Measurements from ENCODE around the gene CKS1B.

CKS1B gene

DNA sequence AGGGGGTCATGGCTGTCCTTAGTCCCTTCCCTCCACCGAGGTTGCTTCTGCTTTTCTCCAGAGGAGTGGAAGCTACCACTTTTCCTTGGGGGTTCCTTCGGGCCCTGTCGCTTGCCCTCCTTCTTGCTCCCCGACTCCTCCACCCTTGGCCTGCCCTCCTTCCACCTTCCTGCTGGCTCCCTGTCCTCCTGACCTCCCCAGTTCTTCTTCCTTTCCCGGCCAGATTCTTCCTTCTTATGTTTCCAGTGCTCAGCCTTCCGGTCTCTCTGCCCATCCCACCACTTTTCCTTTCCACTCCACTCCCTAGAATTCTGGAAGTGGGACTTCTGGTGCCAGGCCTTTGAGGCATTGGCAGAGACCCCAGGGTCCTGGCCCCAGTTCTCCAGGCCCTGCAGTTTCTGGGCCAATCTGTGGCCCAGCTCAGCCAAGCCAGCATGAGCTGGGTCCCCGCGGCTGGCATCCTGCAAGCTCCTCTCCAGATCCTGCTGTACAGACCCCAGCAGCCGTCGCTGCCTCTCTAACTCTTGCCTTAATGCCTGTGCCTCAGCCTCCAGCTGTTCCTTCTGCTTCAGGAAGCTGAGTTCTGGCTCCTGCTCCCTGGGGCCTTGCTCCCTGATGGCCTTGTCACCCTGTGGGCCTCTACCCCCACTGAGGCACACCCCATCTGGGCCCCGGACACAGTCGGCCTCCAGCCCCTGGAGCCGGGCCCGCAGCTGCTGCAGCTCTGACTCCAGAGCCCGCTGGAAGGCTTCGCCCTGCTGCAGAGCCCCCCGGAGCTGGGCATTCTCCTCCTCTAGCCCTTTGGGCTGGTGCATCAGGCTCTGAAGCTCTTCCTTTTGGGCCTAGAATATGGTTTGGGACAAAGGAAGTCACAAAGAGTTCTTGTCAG, 28.3 kb upstream of the CKS1B start:
- DNase-seq: no peak

DNA sequence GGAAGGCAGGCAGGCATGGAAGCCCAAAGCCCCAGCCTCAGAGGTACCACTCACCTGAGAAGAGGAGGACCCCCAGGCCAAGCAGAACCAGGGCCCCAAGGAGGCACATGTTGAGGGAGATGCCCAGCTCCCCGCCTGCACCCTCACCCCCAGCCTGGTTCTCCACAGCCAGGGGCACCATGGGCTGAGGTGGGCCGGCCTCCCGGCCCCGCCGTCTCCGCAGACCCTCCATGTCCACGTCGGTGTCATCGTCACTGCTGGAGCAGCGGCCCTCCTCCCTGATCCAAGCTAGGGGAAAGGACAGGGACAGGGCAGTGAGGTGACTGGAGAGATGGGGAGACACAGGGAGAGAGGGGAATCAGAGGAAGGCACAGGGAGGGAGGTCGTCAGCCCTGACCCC, 26.4 kb upstream of the CKS1B start:
- no peak for DNase-seq

- DNase-seq: peak; percentile 60 to 61
Observed at GRCh38 chr1:154951901-154952657, 22.4 kb upstream of the CKS1B start.

DNA sequence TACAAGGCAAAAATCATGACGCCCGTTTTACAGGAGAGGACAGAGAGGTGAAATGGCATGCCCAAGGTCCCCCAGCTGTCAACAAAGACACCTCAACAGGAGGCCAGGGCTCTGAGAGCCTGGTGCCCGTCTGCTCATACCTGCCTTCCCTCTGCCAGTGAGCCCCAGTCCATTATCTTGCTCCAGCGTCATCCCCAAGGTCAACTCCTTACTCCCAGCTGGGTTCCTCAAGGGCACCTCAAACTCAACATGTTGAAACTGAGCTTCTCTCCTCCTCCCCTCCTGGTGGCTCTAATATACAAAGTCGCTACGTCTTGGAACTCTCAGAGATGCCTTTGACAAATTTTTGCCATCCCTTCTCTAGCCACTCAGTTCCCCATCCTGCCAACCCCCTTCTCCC, 21.8 kb upstream of the CKS1B start:
- DNase-seq: no peak

DNA sequence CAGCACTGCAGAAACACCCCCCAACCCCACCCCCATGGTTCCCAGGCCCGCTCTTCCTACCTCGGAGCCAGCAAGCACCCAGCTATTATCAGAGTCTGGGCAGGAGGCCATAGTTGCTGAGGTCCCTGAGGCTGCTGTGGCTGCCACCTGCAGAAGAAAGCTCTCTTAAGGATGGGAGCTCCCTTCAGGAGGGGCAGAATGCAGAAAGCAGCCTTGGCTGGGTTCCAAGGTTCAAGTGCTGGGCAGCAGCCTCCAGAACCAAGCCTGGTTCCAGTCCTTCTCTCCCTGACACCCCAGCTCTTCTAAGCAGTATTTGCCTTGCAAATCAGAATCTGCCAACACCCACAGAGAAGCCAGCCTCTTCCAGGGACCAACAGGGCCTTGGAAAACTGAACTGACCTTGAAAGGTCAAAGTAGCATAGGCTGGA, 20.9 kb upstream of the CKS1B start:
- DNase-seq: no peak

GRCh38 chr1:154954541-154954940, 19.9 kb upstream of the CKS1B start:
- no peak for DNase-seq

DNA sequence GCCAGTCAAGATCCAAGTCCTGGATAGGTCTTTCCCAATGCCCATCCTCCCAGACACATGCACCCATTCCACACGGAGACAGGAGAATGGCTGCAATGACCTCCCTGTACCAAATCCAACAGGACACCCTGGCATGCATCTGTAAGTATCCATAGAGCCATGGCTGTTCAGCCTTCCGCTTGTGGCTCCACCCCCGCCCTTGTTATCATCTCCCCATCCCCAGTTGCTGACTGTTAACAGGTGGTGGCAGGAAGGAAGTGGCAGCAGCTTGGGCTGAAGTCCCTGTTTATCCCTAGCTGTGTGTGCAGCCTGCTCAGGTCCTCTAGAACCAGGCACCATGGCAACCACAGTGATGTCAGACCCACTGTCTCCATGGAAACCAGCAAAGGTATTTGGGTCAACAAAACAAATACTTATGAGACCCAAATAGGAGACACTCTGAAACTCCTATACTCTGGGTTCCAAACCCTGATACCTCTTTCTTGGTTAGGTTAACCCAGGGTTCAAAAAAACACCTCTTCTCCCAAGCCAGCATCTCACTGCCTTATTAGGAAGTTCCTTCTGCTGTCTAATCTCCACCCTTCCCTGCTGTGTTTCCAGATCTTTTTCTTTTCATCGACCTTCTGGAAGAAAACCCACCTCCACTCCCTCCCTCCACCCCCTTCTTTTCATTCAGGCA, 19.3 kb upstream of the CKS1B start:
- DNase-seq: peak; percentile 45 to 77

- peak; percentile 54 to 79 for DNase-seq
Observed at GRCh38 chr1:154955718-154956543, 18.6 kb upstream of the CKS1B start, which contains the start of gene PBXIP1. PBXIP1 (minus strand) TSS chr1:154956099; CDS start chr1:154953721, 2,378 bp downstream.

DNA sequence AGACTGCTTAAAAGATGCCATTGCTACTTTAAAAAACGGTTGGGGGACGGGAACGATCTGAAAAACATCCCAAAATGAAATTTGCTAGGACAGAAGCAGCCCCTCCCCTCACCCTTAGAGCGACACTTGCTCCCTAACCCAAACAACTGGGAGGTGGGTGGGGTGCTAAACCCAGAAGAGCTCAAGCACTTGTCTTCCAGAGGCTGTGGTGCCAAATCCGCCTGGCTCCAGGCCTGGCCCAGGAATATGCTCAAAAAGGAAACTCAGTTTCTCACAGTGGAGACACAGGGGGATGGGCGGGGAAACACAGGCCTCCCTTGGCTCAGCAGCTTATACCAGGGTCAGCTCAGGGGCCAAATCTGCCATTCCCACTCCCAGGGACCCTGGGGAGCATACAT, 17.9 kb upstream of the CKS1B start:
- no peak for DNase-seq

- DNase-seq: no peak
Observed at GRCh38 chr1:154957091-154957657, 17.3 kb upstream of the CKS1B start.

GRCh38 chr1:154958036-154958435, 16.4 kb upstream of the CKS1B start:
- DNase-seq: no peak

GRCh38 chr1:154958681-154959425, 15.6 kb upstream of the CKS1B start:
- no peak for DNase-seq

DNA sequence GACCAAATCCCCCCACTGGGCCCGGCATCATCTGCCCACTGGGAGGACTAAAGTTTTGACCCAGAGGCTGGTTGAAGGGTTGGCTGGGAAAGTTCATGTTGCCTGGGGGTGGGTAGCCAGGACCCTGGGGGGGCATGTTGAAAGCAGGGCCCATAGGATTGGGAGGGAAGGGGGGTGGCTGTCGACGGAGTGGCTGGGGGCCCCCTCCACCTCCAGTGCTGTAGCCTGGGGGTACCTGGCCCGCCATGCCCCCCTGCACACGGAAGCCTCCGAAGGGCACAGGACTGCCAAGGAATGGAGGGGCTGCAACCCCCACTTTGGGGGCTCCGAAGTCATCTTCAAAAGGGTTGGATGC, 15.1 kb upstream of the CKS1B start:
- no peak for DNase-seq

DNA sequence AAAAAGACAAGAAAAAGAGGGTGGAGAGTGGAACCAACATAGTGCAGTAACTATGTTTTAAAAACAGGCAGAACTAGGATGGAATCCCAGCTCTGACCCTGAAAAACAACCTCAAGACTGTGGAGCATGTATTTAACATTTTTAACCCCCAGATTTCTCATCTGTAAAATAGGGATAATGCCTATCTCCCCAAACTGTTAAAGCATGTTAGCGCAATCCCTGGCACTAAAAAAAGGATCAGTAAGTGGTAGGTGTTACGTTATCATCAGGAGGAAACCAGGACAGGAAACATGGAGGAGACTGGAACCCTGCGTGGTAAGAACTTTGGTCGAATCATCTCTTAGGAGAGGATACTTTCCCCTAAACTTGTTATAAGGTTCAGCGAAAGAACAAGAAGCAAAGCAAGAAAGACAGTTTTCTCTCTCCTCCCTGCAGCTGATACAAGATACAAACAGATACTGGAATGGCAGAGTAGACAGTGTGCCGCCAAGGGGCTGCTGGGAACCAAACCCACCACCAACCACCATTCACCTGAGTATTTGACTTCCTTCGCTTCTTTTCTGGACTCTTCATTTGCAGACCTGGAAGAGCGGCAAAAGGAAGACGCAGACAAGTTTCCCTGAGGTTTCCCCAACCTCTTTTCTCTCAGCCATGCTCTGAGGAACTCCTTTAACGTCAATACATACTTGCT, 13.9 kb upstream of the CKS1B start:
- DNase-seq: no peak

DNA sequence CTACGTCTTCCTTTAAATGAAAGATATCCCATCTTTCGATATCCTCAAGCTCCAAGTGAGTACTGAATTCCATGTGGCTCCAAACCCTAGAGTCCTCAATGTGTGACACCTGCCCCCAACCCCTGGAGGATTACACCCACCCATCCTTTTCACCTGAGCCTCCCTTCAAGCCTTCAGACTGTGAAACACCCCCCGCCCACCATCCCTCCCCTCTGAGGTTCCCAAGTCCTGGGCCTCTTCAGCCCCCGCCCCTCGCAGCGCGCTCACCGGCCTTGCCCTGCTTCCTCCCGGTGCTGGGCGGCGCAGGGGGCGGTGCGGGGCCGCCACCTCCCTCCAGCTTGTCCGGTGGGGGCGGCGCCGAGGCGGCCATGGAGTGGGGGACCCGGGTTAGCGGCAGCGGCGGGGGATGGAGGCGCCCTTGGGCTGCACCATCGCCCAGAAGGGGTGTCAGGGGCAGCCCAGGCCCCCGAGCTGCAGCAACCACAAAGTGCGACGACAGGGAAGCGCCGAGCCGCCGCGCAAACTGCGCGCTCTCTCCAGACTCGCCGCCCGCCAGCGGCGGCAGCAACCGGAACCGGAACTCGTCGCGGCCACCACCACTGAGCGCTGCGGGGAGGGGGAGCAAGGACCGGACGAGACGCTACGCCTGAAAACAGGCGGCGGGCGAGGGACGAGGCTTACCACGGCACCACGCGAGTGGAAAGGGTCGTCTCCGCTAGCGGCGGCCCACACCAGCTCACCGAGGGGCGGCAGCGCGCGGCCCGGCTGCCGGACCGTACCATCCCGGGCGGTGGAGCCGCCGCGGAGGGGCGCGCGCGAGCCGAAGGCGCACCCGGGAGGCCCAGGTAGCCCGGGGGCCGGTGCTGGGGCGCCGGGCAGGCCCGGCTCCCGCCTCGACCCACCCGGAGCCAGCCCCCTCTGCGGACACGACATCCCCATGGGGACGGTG, 13.0 kb upstream of the CKS1B start, which contains the start of gene PYGO2:
Gene PYGO2 (minus strand): TSS at position 576 of the 949 bp plus-strand sequence. CDS start 206 bp downstream, at position 370.
- peak; percentile 80 to 84 for DNase-seq

GRCh38 chr1:154962156-154962749, 12.2 kb upstream of the CKS1B start:
- no peak for DNase-seq

DNA sequence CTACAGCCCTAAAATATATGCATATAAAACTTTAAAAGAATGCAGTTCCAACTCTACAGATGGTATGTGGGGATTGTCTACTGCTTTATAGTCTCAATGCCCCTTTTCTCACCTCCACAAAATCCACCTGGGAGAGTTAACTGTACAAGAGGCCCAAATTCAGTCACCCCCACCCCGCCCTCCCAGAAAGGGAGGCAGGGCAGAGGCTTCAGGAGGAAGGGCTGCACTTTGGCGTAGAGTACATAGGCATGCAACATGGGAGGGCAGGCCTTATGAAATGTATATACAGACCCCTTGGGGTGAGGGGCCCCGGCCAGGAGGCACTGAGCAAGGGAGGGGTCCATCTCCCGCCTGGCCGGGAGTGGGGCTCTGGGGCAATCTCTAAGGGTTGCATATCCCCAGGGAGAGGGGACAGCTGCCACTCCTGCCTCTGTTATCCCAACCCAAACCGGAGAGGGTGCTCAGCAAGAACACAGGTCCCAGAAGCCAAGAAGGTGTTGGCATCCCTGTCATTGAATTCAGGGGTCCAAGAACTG, 11.6 kb upstream of the CKS1B start:
- no peak for DNase-seq

DNA sequence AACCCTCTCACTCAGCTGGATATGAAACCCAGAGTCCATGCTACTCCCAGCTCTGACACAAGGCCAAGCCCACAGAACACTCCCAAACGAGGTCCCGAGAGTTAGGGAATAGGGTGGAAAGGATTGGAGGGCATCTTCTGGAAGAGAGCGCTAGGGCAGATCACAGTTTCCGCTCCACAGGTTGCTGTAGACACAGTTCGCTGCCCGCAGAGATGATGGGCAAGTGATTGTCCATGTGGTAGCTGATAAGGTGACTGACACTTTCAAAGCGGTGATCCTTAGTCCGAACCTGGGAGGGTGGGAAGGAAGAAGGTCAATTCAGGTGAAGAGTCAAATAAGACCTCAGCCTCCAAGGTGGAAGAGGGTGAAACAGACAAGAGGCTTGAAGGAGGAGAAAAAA, 10.8 kb upstream of the CKS1B start:
- DNase-seq: no peak

GRCh38 chr1:154964359-154964758, 10.1 kb upstream of the CKS1B start:
- DNase-seq: no peak

Measured in stimulated activated CD4-positive, alpha-beta T cell treated with anti-CD3 and anti-CD28 coated beads, Interleukin-4, amount 100 ng/mL, for 4 hours (primary cell).